ENCODE results near the gene ERCC6L. TPM values are rescaled to one million over a fixed set of nuclear protein-coding genes. Genes with fewer than 3 reads are reported as not detected.

Gene ERCC6L
- polyA plus RNA-seq, 1 donor (not counting 4 experiments of a cell fraction or from before 2014, with no cell fraction given): 4.1 TPM

- Histone ChIP-seq H3K9me1 (ENCODE audit: control insufficient read depth, extremely low read depth, insufficient read depth, low read length) (no peaks in the 10 kb centered on the region), H3K4me3 (ENCODE audit: control insufficient read depth in 2 of 3, extremely low read depth in 1 of 3, insufficient read depth in 2 of 3, low read depth in 1 of 3, low read length in 3 of 3) (no peak overlapping the region), H3K27ac (ENCODE audit: control insufficient read depth, insufficient read depth, low read length) (no peak overlapping the region), H3K36me3 (ENCODE audit: control insufficient read depth in 2 of 2, extremely low read depth in 1 of 2, insufficient read depth in 2 of 2, low read length in 2 of 2) (no peaks in the 10 kb centered on the region), H4K20me1 (ENCODE audit: control insufficient read depth, extremely low read depth, insufficient read depth, low read length) (no peaks in the 10 kb centered on the region), H3K79me2 (ENCODE audit: control insufficient read depth, insufficient read depth, low read length) (no peaks in the 10 kb centered on the region), H3K4me2 (ENCODE audit: control insufficient read depth, extremely low read depth, insufficient read depth, low read depth, low read length) (peak overlapping the region; percentile 30), H3K4me1 (ENCODE audit: control insufficient read depth, extremely low read depth, insufficient read depth, low read length) (no peaks in the 10 kb centered on the region), H3K9ac (ENCODE audit: control insufficient read depth, extremely low read depth, insufficient read depth, low read length) (no peak overlapping the region), H3K27me3 (ENCODE audit: control insufficient read depth, extremely low read depth, insufficient read depth, low read length) (peaks cover 20% of the 10 kb centered on the region), H2AFZ (ENCODE audit: control insufficient read depth, low read length) (peak overlapping the region; percentile 33), H3K9me3 (ENCODE audit: control insufficient read depth, low read depth, low read length) (no peaks in the 10 kb centered on the region)
- TF ChIP-seq CTCF (optimal IDR thresholded peaks at IDR 0.05 in 1 of 3, IDR thresholded peaks at IDR 0.05 in 1 of 3, conservative IDR thresholded peaks at IDR 0.05 in 1 of 3; ENCODE audit: extremely low read depth in 1 of 3, insufficient read depth in 2 of 3, low read length in 3 of 3): no peak
- TF ChIP-seq EZH2 (IDR thresholded peaks at IDR 0.05; ENCODE audit: low read length): no peak
- no peak for DNase-seq (ENCODE audit: low read depth, low spot score)
- dilution Hi-C loops (cut with MboI; ENCODE audit: extremely low pct_ligation_motif_present, low sequenced_read_pairs): no loop called here
- FAIRE-seq: no peak
Observed at GRCh38 chrX:72255445-72255844, 16.6 kb upstream of the ERCC6L start.

GRCh38 chrX:72254816-72255215 lies 16.0 kb upstream of the ERCC6L start:
- Histone ChIP-seq H3K9me3 (ENCODE audit: control insufficient read depth, low read depth, low read length) (no peaks in the 10 kb centered on the region), H2AFZ (ENCODE audit: control insufficient read depth, low read length) (no peak overlapping the region), H3K9ac (ENCODE audit: control insufficient read depth, extremely low read depth, insufficient read depth, low read length) (no peak overlapping the region), H3K27ac (ENCODE audit: control insufficient read depth, insufficient read depth, low read length) (no peak overlapping the region), H3K4me3 (ENCODE audit: control insufficient read depth in 2 of 3, extremely low read depth in 1 of 3, insufficient read depth in 2 of 3, low read depth in 1 of 3, low read length in 3 of 3) (no peak overlapping the region), H3K9me1 (ENCODE audit: control insufficient read depth, extremely low read depth, insufficient read depth, low read length) (no peaks in the 10 kb centered on the region), H3K27me3 (ENCODE audit: control insufficient read depth, extremely low read depth, insufficient read depth, low read length) (peaks cover 20% of the 10 kb centered on the region), H3K36me3 (ENCODE audit: control insufficient read depth in 2 of 2, extremely low read depth in 1 of 2, insufficient read depth in 2 of 2, low read length in 2 of 2) (no peaks in the 10 kb centered on the region), H3K79me2 (ENCODE audit: control insufficient read depth, insufficient read depth, low read length) (no peaks in the 10 kb centered on the region), H4K20me1 (ENCODE audit: control insufficient read depth, extremely low read depth, insufficient read depth, low read length) (no peaks in the 10 kb centered on the region), H3K4me2 (ENCODE audit: control insufficient read depth, extremely low read depth, insufficient read depth, low read depth, low read length) (no peak overlapping the region), H3K4me1 (ENCODE audit: control insufficient read depth, extremely low read depth, insufficient read depth, low read length) (no peaks in the 10 kb centered on the region)
- FAIRE-seq (no peak), DNase-seq (ENCODE audit: low read depth, low spot score) (no peak)
- dilution Hi-C loops (cut with MboI; ENCODE audit: extremely low pct_ligation_motif_present, low sequenced_read_pairs): no loop called here
- no peak for TF ChIP-seq CTCF (optimal IDR thresholded peaks at IDR 0.05 in 1 of 3, IDR thresholded peaks at IDR 0.05 in 1 of 3, conservative IDR thresholded peaks at IDR 0.05 in 1 of 3; ENCODE audit: extremely low read depth in 1 of 3, insufficient read depth in 2 of 3, low read length in 3 of 3)
- TF ChIP-seq EZH2 (IDR thresholded peaks at IDR 0.05; ENCODE audit: low read length): no peak

Data from keratinocyte (primary cell).